ENCODE results near the gene DENND1B.
"Not testable (repeated sequence)": the region's sequence is repeated elsewhere in the genome, so short reads cannot be mapped to it uniquely, and the experiment has no call there.

DENND1B gene

GRCh38 chr1:197577580-197577979, 197.7 kb downstream of the DENND1B start:
- Histone ChIP-seq H3K4me1 (ENCODE audit: low read depth, poor library complexity, severe bottlenecking) (no peaks in the 10 kb centered on the region), H3K79me2 (ENCODE audit: insufficient read depth, low read depth) (no peaks in the 10 kb centered on the region), H3K36me3 (ENCODE audit: insufficient read depth) (no peaks in the 10 kb centered on the region), H3K4me2 (no peak overlapping the region), H3K4me3 (IDR thresholded peaks at IDR 0.05; ENCODE audit: insufficient read depth, low read depth, low read length) (no peak overlapping the region), H3K9ac (no peak overlapping the region), H4K20me1 (ENCODE audit: insufficient read depth) (no peaks in the 10 kb centered on the region), H2AFZ (ENCODE audit: low read depth) (no peak overlapping the region), H3K27ac (no peak overlapping the region), H3K27me3 (ENCODE audit: insufficient read depth, low read depth) (no peaks in the 10 kb centered on the region)
- TF ChIP-seq CTCF (conservative IDR thresholded peaks at IDR 0.05; ENCODE audit: low read depth, low read length): no peak

GRCh38 chr1:197575531-197575930, 199.7 kb downstream of the DENND1B start:
- not testable (repeated sequence) for H3K9ac ChIP-seq; H4K20me1 ChIP-seq (ENCODE audit: insufficient read depth); H3K4me1 ChIP-seq (ENCODE audit: low read depth, poor library complexity, severe bottlenecking); H3K4me3 ChIP-seq (IDR thresholded peaks at IDR 0.05; ENCODE audit: insufficient read depth, low read depth, low read length); H3K36me3 ChIP-seq (ENCODE audit: insufficient read depth); H2AFZ ChIP-seq (ENCODE audit: low read depth); H3K79me2 ChIP-seq (ENCODE audit: insufficient read depth, low read depth); H3K27me3 ChIP-seq (ENCODE audit: insufficient read depth, low read depth); H3K4me2 ChIP-seq; H3K27ac ChIP-seq

- Histone ChIP-seq H3K79me2 (ENCODE audit: insufficient read depth, low read depth) (no peaks in the 10 kb centered on the region), H3K4me2 (no peak overlapping the region), H4K20me1 (ENCODE audit: insufficient read depth) (no peaks in the 10 kb centered on the region), H2AFZ (ENCODE audit: low read depth) (no peak overlapping the region), H3K9ac (no peak overlapping the region), H3K27me3 (ENCODE audit: insufficient read depth, low read depth) (no peaks in the 10 kb centered on the region), H3K27ac (no peak overlapping the region), H3K4me1 (ENCODE audit: low read depth, poor library complexity, severe bottlenecking) (no peaks in the 10 kb centered on the region), H3K4me3 (IDR thresholded peaks at IDR 0.05; ENCODE audit: insufficient read depth, low read depth, low read length) (no peak overlapping the region), H3K36me3 (ENCODE audit: insufficient read depth) (no peaks in the 10 kb centered on the region)
- no peak for TF ChIP-seq CTCF (conservative IDR thresholded peaks at IDR 0.05; ENCODE audit: low read depth, low read length)
Measured at GRCh38 chr1:197572169-197572568, 203.1 kb downstream of the DENND1B start.

GRCh38 chr1:197567442-197567841, 207.8 kb downstream of the DENND1B start:
- no peaks in the 10 kb centered on the region for H3K27me3 ChIP-seq (ENCODE audit: insufficient read depth, low read depth)
- no peaks in the 10 kb centered on the region for H3K79me2 ChIP-seq (ENCODE audit: insufficient read depth, low read depth)
- TF ChIP-seq CTCF (conservative IDR thresholded peaks at IDR 0.05; ENCODE audit: low read depth, low read length): no peak

GRCh38 chr1:197561041-197561440, 214.2 kb downstream of the DENND1B start:
- no peaks in the 10 kb centered on the region for H3K27me3 ChIP-seq (ENCODE audit: insufficient read depth, low read depth)
- H3K4me1 ChIP-seq (ENCODE audit: low read depth, poor library complexity, severe bottlenecking): peaks cover 6% of the 10 kb centered on the region
- TF ChIP-seq CTCF (conservative IDR thresholded peaks at IDR 0.05; ENCODE audit: low read depth, low read length): no peak
- no peaks in the 10 kb centered on the region for H3K79me2 ChIP-seq (ENCODE audit: insufficient read depth, low read depth)
- no peak overlapping the region for H3K27ac ChIP-seq
- no peak overlapping the region for H3K9ac ChIP-seq
- H2AFZ ChIP-seq (ENCODE audit: low read depth): no peak overlapping the region
- no peak overlapping the region for H3K4me2 ChIP-seq
- no peaks in the 10 kb centered on the region for H4K20me1 ChIP-seq (ENCODE audit: insufficient read depth)
- H3K36me3 ChIP-seq (ENCODE audit: insufficient read depth): no peaks in the 10 kb centered on the region
- H3K4me3 ChIP-seq (IDR thresholded peaks at IDR 0.05; ENCODE audit: insufficient read depth, low read depth, low read length): no peak overlapping the region

More at GRCh38 chr1:197567442-197567841, 207.8 kb downstream of the DENND1B start:
- Histone ChIP-seq H2AFZ (ENCODE audit: low read depth) (no peak overlapping the region), H4K20me1 (ENCODE audit: insufficient read depth) (no peaks in the 10 kb centered on the region), H3K4me3 (IDR thresholded peaks at IDR 0.05; ENCODE audit: insufficient read depth, low read depth, low read length) (peak overlapping the region; percentile 17), H3K27ac (no peak overlapping the region), H3K9ac (no peak overlapping the region), H3K4me2 (no peak overlapping the region), H3K36me3 (ENCODE audit: insufficient read depth) (no peaks in the 10 kb centered on the region), H3K4me1 (ENCODE audit: low read depth, poor library complexity, severe bottlenecking) (no peaks in the 10 kb centered on the region)
